Naive B cell (primary cell): ENCODE data around the gene EIF5AL1. TPM values are rescaled to one million over a fixed set of nuclear protein-coding genes. Genes with fewer than 3 reads are reported as not detected.

Source experiments
- ATAC-seq, 2 donors: fragments of 150-1000 bp; cut with Tn5 transposase; 2 replicates each; pipeline ENCODE4 v1.10.0; 2021; ENCODE audit warnings: low read depth in 2 of 2, mild to moderate bottlenecking in 2 of 2, moderate library complexity in 2 of 2
- DNase-seq: peaks from one replicate; pipeline ENCODE4 v3.0.0; 2022
- H3K27ac Mint-ChIP-seq, 6 donors: one replicate each; pipeline ENCODE4 v1.8.0; 2020 to 2022; ENCODE audit warnings: mild to moderate bottlenecking in 6 of 6, mixed read lengths in 6 of 6, moderate library complexity in 5 of 6, inconsistent platforms in 2 of 6
- H3K27me3 Mint-ChIP-seq, 3 donors: one replicate each; pipeline ENCODE4 v1.8.0; 2021 to 2022; ENCODE audit warnings: mixed read lengths in 3 of 3, mild to moderate bottlenecking in 1 of 3
- H3K36me3 Mint-ChIP-seq, 2 donors: one replicate each; pipeline ENCODE4 v1.8.0; 2020 to 2022; ENCODE audit warnings: mixed read lengths in 2 of 2, inconsistent platforms in 1 of 2, mild to moderate bottlenecking in 1 of 2
- H3K4me1 Mint-ChIP-seq, 3 donors: one replicate each; pipeline ENCODE4 v1.8.0; 2020 to 2022; ENCODE audit warnings: mixed read lengths in 3 of 3, inconsistent platforms in 1 of 3, mild to moderate bottlenecking in 1 of 3, moderate library complexity in 1 of 3
- H3K4me3 Mint-ChIP-seq, 8 donors: one replicate each; pipeline ENCODE4 v1.8.0; 2020 to 2022; ENCODE audit warnings: mild to moderate bottlenecking in 8 of 8, mixed read lengths in 8 of 8, moderate library complexity in 8 of 8, inconsistent platforms in 2 of 8
- H3K9me3 Mint-ChIP-seq, 7 donors: one replicate each; pipeline ENCODE4 v1.8.0; 2020 to 2022; ENCODE audit warnings: mixed read lengths in 7 of 7, mild to moderate bottlenecking in 5 of 7, inconsistent platforms in 2 of 7, moderate library complexity in 1 of 7
- polyA plus RNA-seq, 6 donors: library from polyadenylated mRNA; unstranded; fragments of 300-500 nt; fragmentation: Illumina TruSeq; gene quantifications; one replicate each; pipeline ENCODE4 v1.2.3, GENCODE V29; 2021; ENCODE audit warnings: low read depth in 6 of 6

The EIF5AL1 gene
- polyA plus RNA-seq, 6 donors from 2014 or later = 0.12 to 0.52 (median 0.36) TPM

GRCh38 chr10:79561257-79561656 is 48.9 kb downstream of the EIF5AL1 start:
- H3K27me3 Mint-ChIP-seq = peaks cover 7 to 24% (median 16%) of the 10 kb centered on the region in 3 donors
- DNase-seq = no peak
- H3K27ac Mint-ChIP-seq = no peak overlapping the region
- H3K36me3 Mint-ChIP-seq = no peaks in the 10 kb centered on the region
- no peak overlapping the region for H3K4me3 Mint-ChIP-seq
- peaks cover 7 to 12% (median 8%) of the 10 kb centered on the region in 3 donors for H3K4me1 Mint-ChIP-seq
- H3K9me3 Mint-ChIP-seq = no peaks in the 10 kb centered on the region
- no peak for ATAC-seq

- peak overlapping the region in 2 of 8 donors; percentile 5 to 22 for H3K4me3 Mint-ChIP-seq
- H3K27me3 Mint-ChIP-seq = peaks cover 11 to 32% (median 22%) of the 10 kb centered on the region in 3 donors
- ATAC-seq = peak; percentile 45 to 63
- peak overlapping the region in 1 of 6 donors; percentile 72 for H3K27ac Mint-ChIP-seq
- peak; percentile 39 for DNase-seq
- H3K9me3 Mint-ChIP-seq = no peaks in the 10 kb centered on the region
- H3K4me1 Mint-ChIP-seq = peaks cover 7 to 12% (median 8%) of the 10 kb centered on the region in 3 donors
- no peaks in the 10 kb centered on the region for H3K36me3 Mint-ChIP-seq
These were observed 49.9 kb downstream of the EIF5AL1 start for GRCh38 chr10:79562135-79562756.

GRCh38 chr10:79563426-79563825 is 51.1 kb downstream of the EIF5AL1 start:
- H3K36me3 Mint-ChIP-seq = no peaks in the 10 kb centered on the region
- H3K9me3 Mint-ChIP-seq = peaks cover 0 to 3% (median 0%) of the 10 kb centered on the region in 7 donors
- peaks cover 7 to 12% (median 8%) of the 10 kb centered on the region in 3 donors for H3K4me1 Mint-ChIP-seq
- no peak overlapping the region for H3K4me3 Mint-ChIP-seq
- peaks cover 11 to 41% (median 32%) of the 10 kb centered on the region in 3 donors for H3K27me3 Mint-ChIP-seq
- no peak for ATAC-seq
- DNase-seq = no peak
- no peak overlapping the region for H3K27ac Mint-ChIP-seq

Other genes starting within 250 kb of the EIF5AL1 start
- gene PPIF, start 165.1 kb upstream of the EIF5AL1 start, polyA plus RNA-seq = 10 to 100 TPM in 4 of 6 donors, 1 to 10 TPM in 2; 9.5 to 16.1 (median 12.7) TPM
- under 1 TPM in 5 of 6 donors, not detected in 1; 0.12 to 0.54 (median 0.43) TPM for gene ZCCHC24, start 66.9 kb upstream of the EIF5AL1 start, polyA plus RNA-seq
- not detected for gene SFTPA2, start 47.9 kb downstream of the EIF5AL1 start, polyA plus RNA-seq
- gene SFTPA1, start 98.4 kb downstream of the EIF5AL1 start, polyA plus RNA-seq = not detected
- under 1 TPM in 1 of 6 donors, not detected in 5; 0.15 TPM for gene NUTM2B, start 190.7 kb downstream of the EIF5AL1 start, polyA plus RNA-seq